ENCODE results near the gene CLPX. TPM values are rescaled to one million over a fixed set of nuclear protein-coding genes. Genes with fewer than 3 reads are reported as not detected.

CLPX gene
- total RNA-seq, 1 experiment from 2014 or later, result 19.3 TPM

GRCh38 chr15:65099336-65099735 is 85.8 kb downstream of the CLPX start:
- Histone ChIP-seq H4K20me1 (ENCODE audit: low read length) (no peaks in the 10 kb centered on the region), H3K79me2 (ENCODE audit: low read length) (no peaks in the 10 kb centered on the region), H3K27me3 (ENCODE audit: low read length) (no peaks in the 10 kb centered on the region), H3K36me3 (ENCODE audit: low read depth, low read length) (no peaks in the 10 kb centered on the region; the same call in 1 of the 2 replicates), H3K9ac (ENCODE audit: low read length) (no peak overlapping the region), H3K4me2 (ENCODE audit: low read length) (no peak overlapping the region), H3K4me3 (ENCODE audit: low read length) (no peak overlapping the region), H3K27ac (ENCODE audit: low read length) (no peak overlapping the region), H3K9me3 (ENCODE audit: low read length) (no peaks in the 10 kb centered on the region), H2AFZ (ENCODE audit: low read length) (no peak overlapping the region), H3K4me1 (ENCODE audit: insufficient read depth, low read length) (no peaks in the 10 kb centered on the region), H3F3A (ENCODE audit: low read length, unreplicated experiment) (no peaks in the 10 kb centered on the region), H3K9me2 (replicated peaks; ENCODE audit: low read length) (no peaks in the 10 kb centered on the region)
- intact Hi-C loops (cut with micrococcal nuclease), result no loop called here
- no peak for TF ChIP-seq EZH2 (IDR thresholded peaks at IDR 0.05; ENCODE audit: low read length, unreplicated experiment)
- no peak for TF ChIP-seq EZH2phosphoT487 (IDR thresholded peaks at IDR 0.05; ENCODE audit: borderline replicate concordance, low read length)
- TF ChIP-seq, protein P1, sequence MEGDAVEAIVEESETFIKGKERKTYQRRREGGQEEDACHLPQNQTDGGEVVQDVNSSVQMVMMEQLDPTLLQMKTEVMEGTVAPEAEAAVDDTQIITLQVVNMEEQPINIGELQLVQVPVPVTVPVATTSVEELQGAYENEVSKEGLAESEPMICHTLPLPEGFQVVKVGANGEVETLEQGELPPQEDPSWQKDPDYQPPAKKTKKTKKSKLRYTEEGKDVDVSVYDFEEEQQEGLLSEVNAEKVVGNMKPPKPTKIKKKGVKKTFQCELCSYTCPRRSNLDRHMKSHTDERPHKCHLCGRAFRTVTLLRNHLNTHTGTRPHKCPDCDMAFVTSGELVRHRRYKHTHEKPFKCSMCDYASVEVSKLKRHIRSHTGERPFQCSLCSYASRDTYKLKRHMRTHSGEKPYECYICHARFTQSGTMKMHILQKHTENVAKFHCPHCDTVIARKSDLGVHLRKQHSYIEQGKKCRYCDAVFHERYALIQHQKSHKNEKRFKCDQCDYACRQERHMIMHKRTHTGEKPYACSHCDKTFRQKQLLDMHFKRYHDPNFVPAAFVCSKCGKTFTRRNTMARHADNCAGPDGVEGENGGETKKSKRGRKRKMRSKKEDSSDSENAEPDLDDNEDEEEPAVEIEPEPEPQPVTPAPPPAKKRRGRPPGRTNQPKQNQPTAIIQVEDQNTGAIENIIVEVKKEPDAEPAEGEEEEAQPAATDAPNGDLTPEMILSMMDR (conservative IDR thresholded peaks at IDR 0.05; ENCODE audit: low read depth, low read length), result no peak
- BruUV-seq (replicated peaks), result no TSS peak
- DNase-seq (no peak), ATAC-seq (no peak)
- ChIA-PET CTCF (no interaction called here), POLR2A (ENCODE audit: unreplicated experiment) (no interaction called here)

Other genes starting within 250 kb of the CLPX start
- 53.0 and 53.8 TPM in 2 replicates for gene SPG21, start 195.4 kb downstream of the CLPX start, total RNA-seq (2014; rRNA removed)
- gene MTFMT, start 155.7 kb downstream of the CLPX start, total RNA-seq (2014; rRNA removed), result 15.5 and 31.3 TPM in 2 replicates
- gene SLC51B, start 140.0 kb downstream of the CLPX start, total RNA-seq (2014; rRNA removed), result not detected in 2 replicates
- not detected in 2 replicates for gene RASL12, start 117.4 kb downstream of the CLPX start, total RNA-seq (2014; rRNA removed)
- gene KBTBD13, start 108.6 kb downstream of the CLPX start, total RNA-seq (2014; rRNA removed), result not detected in 2 replicates
- 1.4 and 3.4 TPM in 2 replicates for gene UBAP1L, start 70.1 kb downstream of the CLPX start, total RNA-seq (2014; rRNA removed)
- 9.5 and 13.7 TPM in 2 replicates for gene PDCD7, start 51.5 kb downstream of the CLPX start, total RNA-seq (2014; rRNA removed)
- gene CILP, start 26.1 kb upstream of the CLPX start, total RNA-seq (2014; rRNA removed), result not detected in 2 replicates
- 6.4 and 11.0 TPM in 2 replicates for gene PARP16, start 101.5 kb upstream of the CLPX start, total RNA-seq (2014; rRNA removed)
- not detected in 2 replicates for gene RNU5A-1, start 110.7 kb upstream of the CLPX start, total RNA-seq (2014; rRNA removed)
- not detected in 2 replicates for gene RNU5B-1, start 119.3 kb upstream of the CLPX start, total RNA-seq (2014; rRNA removed)
- not detected in 2 replicates for gene IGDCC3, start 192.7 kb upstream of the CLPX start, total RNA-seq (2014; rRNA removed)
- gene IGDCC4, start 237.6 kb upstream of the CLPX start, total RNA-seq (2014; rRNA removed), result 0.98 and 1.6 TPM in 2 replicates

All from PC-3 (cell line).